Anterior cingulate cortex (tissue), 58 donors: ENCODE measurements around the gene WRAP53.

Experiments
- DNase-seq, 58 donors: peaks; one replicate each; lab custom pipeline; 2025; lab: John Stamatoyannopoulos, UW

Gene WRAP53

DNA sequence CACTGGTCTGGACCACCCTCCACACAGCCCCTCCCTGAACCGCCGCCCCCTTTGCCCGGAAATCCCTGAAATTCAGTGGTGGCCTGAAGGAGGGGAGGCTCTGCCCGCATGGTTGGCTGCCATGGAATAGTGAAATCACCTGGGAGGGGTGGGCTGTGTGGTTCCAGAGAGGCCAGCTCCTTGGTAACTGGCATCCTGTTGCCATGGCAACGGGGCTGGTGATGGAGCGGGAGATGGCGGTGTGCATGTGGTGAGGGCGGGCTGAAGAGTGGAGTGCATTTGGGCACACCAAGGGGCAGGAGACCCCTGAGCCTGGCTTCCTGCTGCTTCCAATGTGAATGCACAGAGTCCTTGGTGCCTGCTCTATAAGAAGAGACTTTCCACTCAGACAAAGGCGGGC is 19.2 kb downstream of the WRAP53 start:
- peak in 11 of 58 donors; percentile 7 to 58 (median 24) for DNase-seq

DNA sequence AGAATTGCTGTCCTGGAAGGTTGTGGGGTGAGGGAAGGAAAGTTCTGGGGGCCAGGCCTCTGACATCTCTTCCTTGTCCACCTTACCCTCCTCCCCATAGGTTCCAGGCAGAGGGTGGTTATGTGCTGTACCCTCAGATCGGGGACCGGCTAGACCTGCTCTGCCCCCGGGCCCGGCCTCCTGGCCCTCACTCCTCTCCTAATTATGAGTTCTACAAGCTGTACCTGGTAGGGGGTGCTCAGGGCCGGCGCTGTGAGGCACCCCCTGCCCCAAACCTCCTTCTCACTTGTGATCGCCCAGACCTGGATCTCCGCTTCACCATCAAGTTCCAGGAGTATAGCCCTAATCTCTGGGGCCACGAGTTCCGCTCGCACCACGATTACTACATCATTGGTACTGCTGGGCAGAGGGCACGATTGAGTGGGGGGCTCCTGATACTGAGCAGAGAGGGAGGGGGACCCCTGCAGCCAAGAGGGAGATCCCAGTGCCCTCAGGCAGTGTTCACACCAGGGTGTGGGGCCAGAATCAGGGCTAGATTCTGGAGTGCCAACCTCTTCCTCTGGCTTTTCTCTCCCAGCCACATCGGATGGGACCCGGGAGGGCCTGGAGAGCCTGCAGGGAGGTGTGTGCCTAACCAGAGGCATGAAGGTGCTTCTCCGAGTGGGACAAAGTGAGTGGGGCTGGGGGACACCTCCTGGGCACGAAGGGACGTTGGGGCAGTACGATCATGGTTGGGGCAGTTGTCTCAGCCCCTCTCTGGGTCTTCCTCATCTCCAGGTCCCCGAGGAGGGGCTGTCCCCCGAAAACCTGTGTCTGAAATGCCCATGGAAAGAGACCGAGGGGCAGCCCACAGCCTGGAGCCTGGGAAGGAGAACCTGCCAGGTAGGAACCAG is 19.8 kb downstream of the WRAP53 start:
- no peak for DNase-seq

DNA sequence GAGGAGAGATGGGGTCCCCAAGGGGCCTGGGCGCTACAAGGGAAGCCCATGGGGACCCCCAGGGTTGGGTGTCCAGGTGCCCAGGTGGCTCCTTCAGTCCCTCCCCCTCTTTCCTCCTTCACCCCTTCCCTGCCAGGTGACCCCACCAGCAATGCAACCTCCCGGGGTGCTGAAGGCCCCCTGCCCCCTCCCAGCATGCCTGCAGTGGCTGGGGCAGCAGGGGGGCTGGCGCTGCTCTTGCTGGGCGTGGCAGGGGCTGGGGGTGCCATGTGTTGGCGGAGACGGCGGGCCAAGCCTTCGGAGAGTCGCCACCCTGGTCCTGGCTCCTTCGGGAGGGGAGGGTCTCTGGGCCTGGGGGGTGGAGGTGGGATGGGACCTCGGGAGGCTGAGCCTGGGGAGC is 20.8 kb downstream of the WRAP53 start:
- no peak for DNase-seq

DNA sequence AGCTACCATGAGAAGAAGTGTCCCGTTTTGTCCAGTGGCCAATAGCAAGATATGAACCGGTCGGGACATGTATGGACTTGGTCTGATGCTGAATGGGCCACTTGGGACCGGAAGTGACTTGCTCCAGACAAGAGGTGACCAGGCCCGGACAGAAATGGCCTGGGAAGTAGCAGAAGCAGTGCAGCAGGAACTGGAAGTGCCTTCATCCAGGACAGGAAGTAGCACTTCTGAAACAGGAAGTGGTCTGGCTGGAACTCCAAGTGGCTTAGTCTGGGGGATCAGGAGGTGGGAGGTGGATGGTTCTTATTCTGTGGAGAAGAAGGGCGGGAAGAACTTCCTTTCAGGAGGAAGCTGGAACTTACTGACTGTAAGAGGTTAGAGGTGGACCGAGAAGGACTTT is 22.0 kb downstream of the WRAP53 start:
- no peak for DNase-seq

DNA sequence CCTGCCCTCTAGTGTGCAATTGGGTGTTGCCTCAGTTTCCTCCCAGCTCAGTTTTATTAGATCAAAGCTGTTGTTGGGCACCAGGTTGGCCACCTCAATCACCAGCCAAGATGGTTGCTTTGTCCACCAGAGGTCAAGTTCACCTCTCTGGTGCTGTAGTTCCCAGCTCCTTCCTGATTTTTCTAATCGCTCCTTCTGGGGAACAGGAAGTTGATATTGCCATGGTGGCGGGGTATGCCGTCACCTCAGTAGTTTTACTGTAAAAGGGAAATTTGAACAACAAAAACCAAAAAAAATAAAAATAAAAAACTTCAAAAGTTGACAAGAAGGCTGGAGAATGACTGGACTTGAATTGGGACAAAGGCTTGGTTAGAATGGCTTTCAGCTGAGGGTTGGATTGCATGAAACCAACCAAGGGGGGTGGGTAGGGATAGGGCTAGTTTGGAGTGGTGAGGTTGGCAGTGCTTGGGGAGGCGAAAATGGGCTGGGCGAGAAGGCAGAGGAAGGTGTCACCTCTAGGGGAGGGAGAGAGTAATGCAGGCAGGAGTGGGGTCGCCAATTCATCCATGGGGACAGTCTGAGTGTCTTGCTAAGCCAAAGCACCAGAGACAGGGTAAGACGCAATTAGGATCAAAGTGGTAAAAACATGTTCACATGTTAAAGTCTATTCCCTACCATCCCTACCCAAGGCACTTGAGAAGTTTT is 22.9 kb downstream of the WRAP53 start:
- no peak for DNase-seq

DNA sequence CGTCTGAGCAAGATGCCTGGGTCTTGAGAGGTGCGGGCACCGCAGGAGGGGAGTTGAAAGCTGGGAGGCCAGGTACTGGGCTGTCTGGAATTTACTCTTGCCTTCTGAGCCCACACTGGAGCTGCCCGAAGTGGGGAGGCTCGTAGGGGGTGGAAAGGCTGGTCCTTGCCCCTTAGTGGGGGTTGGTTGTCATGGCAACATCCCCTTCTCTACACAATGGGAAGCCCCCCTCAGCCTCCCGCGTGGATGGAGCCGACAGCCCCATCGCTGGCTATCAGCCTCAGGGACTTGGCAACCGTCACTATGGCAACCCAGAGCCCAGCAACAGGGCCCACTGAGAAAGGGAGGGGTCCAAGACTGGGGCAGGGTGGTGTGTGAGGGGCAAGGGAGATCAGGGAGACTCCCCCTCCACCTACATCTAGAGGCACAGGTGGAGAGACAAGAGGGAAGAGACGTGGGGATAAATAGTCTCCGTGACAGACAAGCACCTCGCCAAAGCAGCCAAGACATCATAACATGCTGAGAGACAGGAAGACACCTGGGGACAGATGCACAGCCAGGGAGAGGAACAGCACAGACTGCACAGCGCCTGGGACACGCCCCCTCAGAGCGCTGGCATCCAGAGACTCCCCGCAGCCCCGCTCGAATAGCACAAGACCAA is 24.0 kb downstream of the WRAP53 start:
- peak in 4 of 58 donors; percentile 7 to 40 (median 20) for DNase-seq

DNA sequence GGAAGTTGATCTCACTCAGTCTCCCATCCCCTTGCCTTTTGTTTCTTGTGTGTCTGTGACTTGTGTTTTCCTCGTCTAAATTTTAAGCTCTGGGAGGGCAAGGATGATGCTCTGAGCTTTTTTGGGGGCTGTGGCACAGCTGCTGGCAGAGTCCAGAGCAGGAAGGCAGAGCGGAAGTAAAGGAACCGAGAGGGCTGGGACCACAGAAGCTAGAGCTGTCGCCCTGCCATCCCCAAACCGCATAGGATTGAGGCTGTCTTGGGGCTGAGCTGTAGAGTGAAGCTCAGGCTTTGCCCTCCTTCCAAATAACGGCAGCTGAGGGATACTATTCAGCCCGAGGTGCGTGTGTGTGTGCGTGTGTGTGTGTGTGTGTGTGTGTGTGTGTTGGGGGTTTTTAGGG is 25.5 kb downstream of the WRAP53 start:
- no peak for DNase-seq

DNA sequence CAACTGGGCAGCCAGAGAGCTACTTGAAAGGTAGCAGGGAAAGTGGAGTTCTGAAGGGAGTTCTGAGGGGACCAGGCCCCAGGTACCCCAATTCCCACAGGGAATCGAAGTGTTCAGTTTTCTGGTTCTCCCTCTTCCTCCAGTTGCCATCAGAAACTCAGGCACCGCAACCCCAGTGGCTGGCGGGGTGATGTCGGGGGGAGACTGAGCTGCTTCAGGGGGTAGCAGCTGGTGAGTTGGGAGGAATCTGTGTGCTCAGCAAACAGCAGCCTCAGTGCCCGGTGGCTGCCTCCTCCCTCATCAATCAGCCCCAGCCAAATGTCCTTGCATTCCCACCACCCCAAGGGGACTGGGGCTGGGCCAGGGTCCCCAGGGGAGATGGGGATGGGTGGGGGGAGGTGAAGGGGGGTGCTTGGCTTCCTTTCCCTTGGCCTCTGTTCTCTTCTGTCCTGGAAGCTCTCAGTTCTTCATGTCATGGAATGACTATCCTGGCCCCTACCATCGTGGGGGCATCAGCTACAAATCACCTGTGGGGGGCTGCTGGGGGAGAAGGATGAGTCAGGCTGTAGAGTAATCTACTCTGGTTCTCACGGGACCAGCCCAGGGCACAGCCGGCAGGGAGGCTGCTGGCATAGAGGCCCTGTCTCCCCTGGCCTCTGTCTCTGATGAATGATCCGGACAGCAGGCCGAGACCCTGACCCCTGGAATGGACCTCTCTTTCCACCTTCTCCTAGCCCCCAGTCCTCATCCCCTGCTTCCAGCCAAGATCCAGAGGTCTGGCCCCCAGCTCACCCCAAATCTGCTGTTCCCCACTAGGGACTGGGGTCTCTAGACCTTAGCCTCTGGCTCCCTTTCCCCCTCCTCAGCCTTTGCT is 26.7 kb downstream of the WRAP53 start:
- no peak for DNase-seq

DNA sequence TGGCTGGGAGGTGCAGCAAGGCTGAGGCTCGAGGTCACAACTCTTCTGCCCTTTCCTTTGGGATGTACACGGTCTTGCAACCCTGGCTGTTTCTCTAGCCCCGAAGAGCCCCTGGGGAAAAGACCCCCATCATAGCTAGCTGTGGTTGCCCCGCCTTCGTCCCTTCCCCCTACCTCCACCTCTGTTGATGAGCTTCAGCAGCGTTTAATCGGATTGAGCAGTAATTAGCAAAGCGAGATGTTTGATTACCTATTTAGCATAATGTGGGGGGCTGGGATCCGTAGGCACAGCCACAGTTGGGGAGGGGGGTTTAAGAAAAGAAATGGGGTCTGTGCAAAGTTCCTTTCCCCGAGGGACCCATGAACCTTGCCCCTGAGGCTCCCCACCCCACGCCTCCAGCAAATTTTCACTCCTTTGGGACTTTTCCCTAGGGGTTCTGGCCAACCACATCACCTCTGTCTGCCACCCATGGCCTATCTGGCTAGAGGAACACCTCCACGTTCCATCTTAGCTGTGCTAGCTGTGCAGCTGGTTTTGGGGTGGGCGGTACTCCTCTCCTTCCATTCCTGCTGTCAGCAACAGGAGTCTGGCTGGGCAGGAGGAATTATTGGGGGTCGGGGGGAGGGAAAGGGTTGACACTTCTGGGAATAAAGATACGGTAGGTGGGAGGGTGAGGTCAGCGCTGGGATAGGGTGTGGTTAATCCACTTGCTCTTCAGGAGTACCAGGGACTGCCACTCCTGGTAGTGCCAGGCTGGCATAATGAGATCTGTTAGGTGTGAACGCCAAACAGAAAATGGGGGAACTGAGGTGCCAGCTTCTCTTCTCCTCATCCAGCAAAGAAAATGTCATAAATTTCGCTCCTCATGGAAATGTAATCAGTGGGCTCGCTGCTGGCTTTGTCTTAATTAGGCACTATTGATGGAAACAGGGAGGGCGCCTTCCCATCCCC is 27.9 kb downstream of the WRAP53 start:
- DNase-seq: peak in 3 of 58 donors; percentile 12 to 50 (median 44)

DNA sequence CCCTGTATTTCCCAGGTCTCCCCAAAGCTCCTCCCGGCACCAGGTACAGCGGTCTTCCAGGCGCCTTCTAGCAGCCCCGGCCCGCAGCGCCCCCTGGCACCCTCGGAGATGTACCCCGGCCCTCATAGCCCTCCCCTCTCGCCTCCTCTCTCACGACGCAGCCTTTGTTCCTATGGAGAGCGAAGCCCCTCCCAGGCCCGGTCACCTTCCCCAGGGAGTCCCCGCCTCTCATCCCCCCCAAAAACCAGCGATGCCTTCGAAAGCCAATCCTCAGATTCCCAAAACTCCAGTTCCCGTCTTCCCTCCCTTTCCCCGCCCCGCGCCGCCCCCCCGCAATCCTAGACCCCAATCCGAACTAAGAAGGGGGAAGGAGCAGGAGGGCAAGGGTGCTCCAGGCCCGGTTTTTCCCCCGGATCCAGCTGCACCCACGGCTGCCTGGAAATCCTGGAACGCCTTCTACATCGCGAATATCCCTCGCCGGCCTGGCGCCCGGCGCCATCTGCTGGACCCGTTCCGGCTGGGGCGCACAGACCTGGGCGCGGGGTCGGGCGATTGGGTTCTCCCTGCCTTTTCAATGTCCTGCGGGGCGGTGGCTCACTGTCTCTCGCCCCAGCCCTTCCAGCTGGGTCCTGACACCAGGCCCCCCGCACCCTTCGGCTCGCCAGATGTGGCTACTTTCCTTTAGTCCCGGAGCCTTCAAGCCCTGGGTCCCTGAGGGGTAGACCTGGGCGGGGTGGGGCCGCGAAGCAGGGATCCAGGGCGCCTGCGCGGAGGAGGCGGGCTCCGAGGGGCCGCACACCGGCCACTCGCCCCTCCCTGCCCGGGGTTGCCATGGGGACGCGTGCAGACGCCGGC is 28.9 kb downstream of the WRAP53 start, which contains the start of gene DNAH2:
DNAH2 (plus strand) TSS at position 844 of the 855 bp plus-strand sequence. CDS start 1,991 bp downstream, outside the sequence.
- DNase-seq: peak in 53 of 58 donors; percentile 34 to 89 (median 73)

DNA sequence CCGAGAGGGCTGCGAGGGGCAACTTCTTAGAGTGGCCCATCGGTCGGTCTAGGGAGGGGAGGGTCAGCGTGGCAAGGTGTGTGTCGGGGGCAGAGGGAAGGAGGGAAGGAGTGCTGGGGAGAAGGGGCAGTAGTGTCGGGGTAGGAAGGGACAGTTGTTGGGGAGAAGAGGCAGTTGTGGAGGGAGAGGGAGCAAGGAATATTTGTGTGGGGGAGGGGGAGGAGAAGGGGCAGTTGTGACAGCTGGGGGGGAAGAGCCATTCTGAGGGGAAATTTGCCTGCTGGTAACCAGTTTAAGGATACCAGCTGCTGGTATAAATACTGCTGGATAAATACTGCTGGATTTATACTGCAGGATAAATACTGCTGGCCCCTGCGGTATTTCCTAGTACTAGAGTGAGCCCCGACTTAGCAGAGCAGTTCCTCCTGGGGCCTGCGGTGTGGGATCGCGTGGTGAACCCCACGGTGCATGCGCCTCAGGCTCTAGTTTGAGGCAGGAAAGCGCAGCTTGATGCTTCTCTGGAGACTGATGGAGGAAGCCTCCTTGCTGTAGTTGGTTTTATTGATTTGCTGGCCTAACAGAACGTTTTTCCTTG is 29.6 kb downstream of the WRAP53 start:
- DNase-seq: peak in 12 of 58 donors; percentile 6 to 39 (median 23)

DNA sequence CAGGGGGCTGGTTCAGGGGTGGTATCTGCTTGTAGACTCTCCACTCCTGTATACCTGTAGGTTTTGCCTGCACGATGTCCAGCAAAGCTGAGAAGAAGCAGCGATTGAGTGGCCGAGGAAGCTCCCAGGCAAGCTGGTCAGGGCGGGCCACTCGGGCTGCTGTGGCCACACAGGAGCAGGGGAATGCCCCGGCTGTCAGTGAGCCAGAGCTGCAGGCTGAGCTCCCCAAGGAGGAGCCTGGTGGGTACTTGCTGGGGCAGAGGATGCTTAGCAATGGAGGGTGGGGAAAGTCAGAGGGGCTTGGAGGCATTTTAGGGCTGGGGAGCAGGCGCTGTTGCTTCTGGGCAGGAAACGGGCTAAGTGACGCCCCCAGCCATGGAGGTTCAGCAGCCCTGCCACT is 31.4 kb downstream of the WRAP53 start:
- no peak for DNase-seq

DNA sequence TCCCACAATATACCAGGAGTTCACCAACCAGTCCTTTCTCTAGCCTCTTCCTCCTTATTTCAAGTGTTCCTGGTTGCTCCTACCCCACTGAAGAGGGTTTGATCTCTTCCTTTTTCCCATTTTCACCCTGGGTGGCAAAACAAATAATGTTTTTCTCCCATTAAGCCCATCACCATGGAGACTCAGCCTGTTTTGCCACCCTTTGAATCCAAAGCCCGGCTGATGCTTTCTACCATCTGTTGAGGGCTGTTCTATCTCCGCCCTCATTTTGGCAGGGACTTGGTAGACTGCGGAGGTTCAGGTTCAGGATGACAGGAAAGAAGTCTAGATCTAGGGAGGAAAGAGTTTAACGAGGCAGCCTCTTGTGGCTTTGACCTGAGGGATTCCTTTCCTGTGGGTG is 31.8 kb downstream of the WRAP53 start:
- DNase-seq: peak in 9 of 58 donors; percentile 3 to 54 (median 22)

DNA sequence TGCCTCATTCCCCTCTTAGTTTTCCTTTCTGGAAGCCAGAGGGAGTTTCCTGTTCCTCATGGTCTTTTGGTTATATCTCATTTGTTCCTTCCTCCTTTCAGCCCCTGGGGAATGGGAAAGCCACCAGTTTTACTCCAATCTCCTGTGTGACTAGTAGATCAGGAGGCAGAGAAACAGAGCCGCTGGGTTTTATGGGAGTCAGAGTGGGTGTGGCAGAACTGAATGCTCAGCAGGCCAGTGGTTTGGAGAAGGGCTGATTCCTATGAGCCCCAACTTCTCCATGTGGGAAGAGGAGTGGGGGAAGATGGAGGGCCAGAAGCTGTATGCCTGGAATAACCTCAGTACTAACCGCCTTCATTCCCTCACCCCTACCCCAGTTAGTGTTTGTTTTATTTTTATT is 33.3 kb downstream of the WRAP53 start:
- no peak for DNase-seq

DNA sequence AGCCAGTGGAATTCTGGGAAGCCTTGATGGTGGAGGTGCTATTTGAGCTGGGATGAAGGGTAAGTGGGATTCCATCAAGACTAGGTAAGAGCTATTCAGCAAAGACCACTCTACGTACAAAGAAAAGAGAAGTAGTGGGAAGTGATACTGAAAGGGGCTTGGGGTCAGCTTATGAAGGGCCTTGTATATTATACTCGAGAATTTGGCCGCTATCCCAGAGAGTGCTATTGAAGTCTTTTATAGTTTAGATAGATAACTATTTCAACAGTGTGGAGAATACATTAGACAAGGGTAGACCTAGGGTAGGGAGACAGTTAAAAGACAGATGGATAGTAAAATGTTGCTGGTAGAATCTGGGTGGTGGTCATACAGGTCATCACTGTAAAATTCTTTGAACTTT is 39.6 kb downstream of the WRAP53 start:
- no peak for DNase-seq

DNA sequence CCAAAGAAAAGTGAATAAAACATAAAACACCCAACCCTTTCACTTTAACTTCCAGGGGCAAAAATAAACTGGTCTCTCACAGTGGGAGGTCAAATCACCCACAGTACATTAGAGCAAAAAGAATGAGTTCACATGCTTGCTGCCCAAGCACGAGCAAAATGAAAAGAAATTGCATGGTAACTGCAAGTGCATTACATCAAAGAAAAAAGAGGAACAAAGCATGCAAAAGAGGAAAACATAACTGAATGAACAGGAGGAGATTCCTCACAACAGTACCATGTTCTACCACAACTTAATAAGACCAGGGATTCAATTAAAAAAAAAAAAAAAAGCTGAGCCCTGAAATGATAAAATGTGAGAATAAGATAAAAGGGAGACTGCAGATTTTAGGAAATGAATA is 41.5 kb downstream of the WRAP53 start:
- DNase-seq: no peak

DNA sequence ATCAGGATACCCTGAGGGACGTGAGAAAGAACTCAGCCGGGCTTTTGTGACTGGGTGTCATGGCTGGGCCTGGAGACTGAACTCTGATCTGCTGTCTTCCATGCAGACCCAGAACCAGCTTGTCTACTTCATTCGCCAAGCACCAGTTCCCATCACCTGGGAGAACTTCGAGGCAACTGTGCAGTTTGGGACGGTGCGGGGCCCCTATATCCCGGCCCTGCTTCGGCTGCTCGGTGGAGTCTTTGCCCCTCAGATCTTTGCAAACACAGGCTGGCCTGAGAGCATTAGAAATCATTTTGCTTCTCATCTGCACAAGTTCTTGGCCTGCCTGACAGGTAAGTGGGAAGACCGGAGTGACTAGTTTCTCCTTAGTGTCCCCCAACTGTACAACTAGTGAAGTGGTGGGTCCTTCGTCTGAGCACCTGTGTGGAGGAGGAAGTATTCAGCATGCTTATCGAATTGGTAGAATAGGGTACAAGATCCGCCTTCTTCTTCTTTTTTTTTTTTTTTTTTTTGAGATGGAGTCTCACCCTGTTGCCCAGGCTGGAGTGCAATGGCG is 44.8 kb downstream of the WRAP53 start:
- no peak for DNase-seq
